Measurements from ENCODE around the gene FSIP1. TPM values are rescaled to one million over a fixed set of nuclear protein-coding genes. Genes with fewer than 3 reads are reported as not detected.

FSIP1 gene
- total RNA-seq, 1 donor from 2014 or later: 0.53 TPM

DNA sequence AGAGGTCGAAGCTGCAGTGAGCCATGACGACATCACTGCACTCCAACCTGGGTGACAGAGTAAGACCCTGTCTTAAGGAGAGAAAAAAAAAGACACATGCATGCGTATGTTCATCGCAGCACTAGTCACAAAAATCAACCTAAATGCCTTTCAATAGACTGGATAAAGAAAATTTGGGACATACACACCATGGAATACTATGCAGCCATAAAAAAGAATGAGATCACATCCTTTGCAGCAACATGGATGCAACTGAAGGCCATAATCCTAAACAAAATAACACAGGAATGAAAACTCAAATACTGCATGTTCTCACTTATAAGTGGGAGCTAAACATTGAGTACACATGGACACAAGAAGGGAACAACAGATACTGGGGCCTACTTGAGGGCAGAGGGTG is 53.1 kb downstream of the FSIP1 start:
- no peaks in the 10 kb centered on the region for H3K4me1 Mint-ChIP-seq
- DNase-seq (no peak), ATAC-seq (ENCODE audit: low read depth) (no peak)
- H3K9me3 Mint-ChIP-seq: no peaks in the 10 kb centered on the region
- H3K4me3 Mint-ChIP-seq: no peak overlapping the region
- CTCF ChIA-PET: no interaction called here
- no peak overlapping the region for H3K27ac Mint-ChIP-seq
- H3K36me3 Mint-ChIP-seq (ENCODE audit: low read depth): no peaks in the 10 kb centered on the region
- POLR2A ChIA-PET: no interaction called here
- intact Hi-C loops (cut with micrococcal nuclease): no loop called here
- H3K27me3 Mint-ChIP-seq: peaks cover 17% of the 10 kb centered on the region
- TF ChIP-seq, protein P1, sequence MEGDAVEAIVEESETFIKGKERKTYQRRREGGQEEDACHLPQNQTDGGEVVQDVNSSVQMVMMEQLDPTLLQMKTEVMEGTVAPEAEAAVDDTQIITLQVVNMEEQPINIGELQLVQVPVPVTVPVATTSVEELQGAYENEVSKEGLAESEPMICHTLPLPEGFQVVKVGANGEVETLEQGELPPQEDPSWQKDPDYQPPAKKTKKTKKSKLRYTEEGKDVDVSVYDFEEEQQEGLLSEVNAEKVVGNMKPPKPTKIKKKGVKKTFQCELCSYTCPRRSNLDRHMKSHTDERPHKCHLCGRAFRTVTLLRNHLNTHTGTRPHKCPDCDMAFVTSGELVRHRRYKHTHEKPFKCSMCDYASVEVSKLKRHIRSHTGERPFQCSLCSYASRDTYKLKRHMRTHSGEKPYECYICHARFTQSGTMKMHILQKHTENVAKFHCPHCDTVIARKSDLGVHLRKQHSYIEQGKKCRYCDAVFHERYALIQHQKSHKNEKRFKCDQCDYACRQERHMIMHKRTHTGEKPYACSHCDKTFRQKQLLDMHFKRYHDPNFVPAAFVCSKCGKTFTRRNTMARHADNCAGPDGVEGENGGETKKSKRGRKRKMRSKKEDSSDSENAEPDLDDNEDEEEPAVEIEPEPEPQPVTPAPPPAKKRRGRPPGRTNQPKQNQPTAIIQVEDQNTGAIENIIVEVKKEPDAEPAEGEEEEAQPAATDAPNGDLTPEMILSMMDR (IDR thresholded peaks at IDR 0.05): no peak

DNA sequence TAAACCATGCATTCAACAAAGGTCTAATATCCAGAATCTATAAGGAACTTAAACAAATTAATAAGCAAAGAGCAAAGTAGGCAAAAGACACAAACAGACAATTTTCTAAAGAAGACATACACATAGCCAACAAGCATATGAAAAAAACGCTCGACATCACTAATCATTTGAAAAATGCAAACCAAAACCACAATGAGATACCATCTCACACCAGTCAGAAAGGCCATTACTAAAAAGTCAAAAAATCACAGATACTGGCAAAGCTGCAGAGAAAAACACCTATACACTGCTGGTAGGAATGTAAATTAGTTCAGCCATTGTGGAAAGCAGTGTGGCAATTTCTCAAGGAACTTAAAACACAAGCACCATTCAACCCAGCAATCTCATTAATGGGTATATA is 53.8 kb downstream of the FSIP1 start:
- intact Hi-C loops (cut with micrococcal nuclease): no loop called here
- Mint-ChIP-seq H3K27ac (no peak overlapping the region), H3K27me3 (peaks cover 17% of the 10 kb centered on the region), H3K9me3 (no peaks in the 10 kb centered on the region), H3K4me1 (no peaks in the 10 kb centered on the region), H3K36me3 (ENCODE audit: low read depth) (no peaks in the 10 kb centered on the region), H3K4me3 (no peak overlapping the region)
- DNase-seq (no peak), ATAC-seq (ENCODE audit: low read depth) (no peak)
- ChIA-PET CTCF (no interaction called here), POLR2A (no interaction called here)
- TF ChIP-seq, protein P1 (IDR thresholded peaks at IDR 0.05): no peak

DNA sequence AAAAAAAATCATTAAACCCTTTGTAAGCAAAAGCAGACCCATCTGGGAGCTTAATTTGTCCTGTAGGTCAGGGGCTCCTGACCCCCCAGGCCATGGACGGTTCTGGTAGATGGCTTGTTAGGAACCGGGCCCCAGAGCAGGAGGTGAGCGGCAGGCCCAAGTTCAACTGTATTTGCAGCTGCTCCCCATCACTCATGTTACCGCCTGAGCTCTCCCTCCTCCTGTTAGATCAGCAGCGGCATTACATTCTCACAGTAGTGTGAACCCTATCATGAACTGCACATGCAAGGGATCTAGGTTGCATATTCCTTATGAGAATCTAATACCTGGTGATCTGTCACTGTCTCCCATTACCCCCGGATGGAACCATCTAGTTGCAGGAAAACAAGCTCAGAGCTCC is 60.7 kb downstream of the FSIP1 start:
- Mint-ChIP-seq H3K9me3 (no peaks in the 10 kb centered on the region), H3K4me1 (no peaks in the 10 kb centered on the region), H3K27ac (no peak overlapping the region)

DNA sequence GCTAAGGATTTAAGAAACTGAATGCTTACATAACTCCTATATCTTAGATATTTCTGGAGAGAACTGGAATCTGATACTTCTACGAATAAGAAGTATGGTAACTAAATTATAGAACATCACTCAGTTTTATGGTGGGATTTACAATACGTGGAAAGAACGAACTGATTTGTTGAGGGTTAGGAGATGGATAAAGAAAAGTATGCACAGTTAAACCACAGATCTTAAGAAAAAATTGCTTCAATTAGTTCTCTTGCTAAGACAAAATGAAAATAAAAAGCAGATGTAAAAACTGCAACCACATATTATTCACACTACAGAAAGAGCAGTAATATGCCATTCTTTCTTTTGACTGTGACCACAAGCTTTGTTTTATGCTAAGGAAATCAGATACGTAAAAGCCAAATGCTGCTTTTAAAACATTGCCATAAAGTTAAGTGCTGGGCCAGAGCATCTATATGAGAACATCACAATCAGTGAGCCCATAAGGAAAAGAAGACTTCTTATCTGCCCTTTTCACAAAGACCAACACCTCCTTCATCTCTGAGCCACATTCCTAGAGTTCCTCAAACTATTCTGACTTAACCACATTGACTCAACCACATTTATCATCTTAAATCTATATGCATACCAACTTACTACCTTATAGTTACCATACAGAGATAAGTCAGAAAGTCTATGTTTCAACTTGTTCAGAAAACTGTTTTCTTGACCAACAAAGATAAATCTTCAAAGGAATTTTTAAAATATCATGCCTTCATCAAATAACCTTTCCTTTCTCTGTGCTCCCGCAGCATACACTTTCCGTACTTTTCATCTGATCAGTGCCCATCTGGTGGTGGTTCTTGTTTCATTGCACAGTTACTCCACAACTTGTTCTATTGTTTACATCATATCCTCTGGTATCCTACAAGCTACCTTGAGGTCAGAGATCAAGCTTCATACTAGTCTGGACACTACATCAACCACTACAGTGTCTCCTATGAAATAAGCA is 61.7 kb downstream of the FSIP1 start:
- DNase-seq (no peak), ATAC-seq (ENCODE audit: low read depth) (no peak)
- Mint-ChIP-seq H3K36me3 (ENCODE audit: low read depth) (no peaks in the 10 kb centered on the region), H3K4me3 (no peak overlapping the region), H3K9me3 (no peaks in the 10 kb centered on the region), H3K4me1 (no peaks in the 10 kb centered on the region), H3K27ac (no peak overlapping the region), H3K27me3 (peaks cover 6% of the 10 kb centered on the region)
- POLR2A ChIA-PET: no interaction called here
- TF ChIP-seq, protein P1 (IDR thresholded peaks at IDR 0.05): no peak
- intact Hi-C loops (cut with micrococcal nuclease): no loop called here
- CTCF ChIA-PET: interaction anchor here (1.1 kb wide), 1 partner anchor 37 kb away, joined by 3 read pairs; no protein-coding TSS in a partner anchor

More for the DNA sequence above, 60.7 kb downstream of the FSIP1 start:
- DNase-seq (no peak), ATAC-seq (ENCODE audit: low read depth) (no peak)
- ChIA-PET POLR2A (no interaction called here), CTCF (no interaction called here)
- H3K27me3 Mint-ChIP-seq: peaks cover 9% of the 10 kb centered on the region
- TF ChIP-seq, protein P1 (IDR thresholded peaks at IDR 0.05): no peak
- intact Hi-C loops (cut with micrococcal nuclease): no loop called here
- H3K4me3 Mint-ChIP-seq: no peak overlapping the region
- H3K36me3 Mint-ChIP-seq (ENCODE audit: low read depth): no peaks in the 10 kb centered on the region

DNA sequence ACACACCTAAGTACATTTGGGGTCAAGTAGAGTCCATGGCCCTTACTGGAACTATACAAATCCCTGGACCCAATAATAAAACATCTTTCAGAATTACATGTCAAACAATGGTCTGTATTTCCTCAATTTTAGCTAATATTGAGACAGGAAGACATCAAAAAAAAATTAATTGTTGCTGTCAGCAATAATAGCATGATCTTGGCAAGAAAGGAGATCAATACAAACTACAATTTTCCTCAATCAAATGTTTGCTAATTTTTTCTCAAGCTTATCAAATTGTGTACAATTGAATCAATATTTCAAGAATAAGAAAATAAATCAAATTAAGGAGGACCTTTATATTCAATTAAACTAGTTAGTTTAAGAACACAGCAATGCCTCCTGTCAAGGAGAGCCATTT is 62.6 kb downstream of the FSIP1 start:
- H3K4me1 Mint-ChIP-seq: no peaks in the 10 kb centered on the region
- ChIA-PET POLR2A (no interaction called here), CTCF (interaction anchor here (1.1 kb wide), 1 partner anchor 38 kb away, joined by 3 read pairs; no protein-coding TSS in a partner anchor)
- peaks cover 3% of the 10 kb centered on the region for H3K9me3 Mint-ChIP-seq
- intact Hi-C loops (cut with micrococcal nuclease): no loop called here
- TF ChIP-seq, protein P1 (IDR thresholded peaks at IDR 0.05): no peak
- H3K27me3 Mint-ChIP-seq: peaks cover 6% of the 10 kb centered on the region
- H3K36me3 Mint-ChIP-seq (ENCODE audit: low read depth): no peaks in the 10 kb centered on the region
- no peak overlapping the region for H3K27ac Mint-ChIP-seq
- no peak for DNase-seq
- ATAC-seq (ENCODE audit: low read depth): no peak
- no peak overlapping the region for H3K4me3 Mint-ChIP-seq
